ENCODE measurements around the gene EDEM2. TPM values are rescaled to one million over a fixed set of nuclear protein-coding genes. Genes with fewer than 3 reads are reported as not detected.
"Not testable (repeated sequence)": the region's sequence is repeated elsewhere in the genome, so short reads cannot be mapped to it uniquely, and the experiment has no call there.

EDEM2 gene
- polyA plus RNA-seq, 1 donor: 8.6 TPM

DNA sequence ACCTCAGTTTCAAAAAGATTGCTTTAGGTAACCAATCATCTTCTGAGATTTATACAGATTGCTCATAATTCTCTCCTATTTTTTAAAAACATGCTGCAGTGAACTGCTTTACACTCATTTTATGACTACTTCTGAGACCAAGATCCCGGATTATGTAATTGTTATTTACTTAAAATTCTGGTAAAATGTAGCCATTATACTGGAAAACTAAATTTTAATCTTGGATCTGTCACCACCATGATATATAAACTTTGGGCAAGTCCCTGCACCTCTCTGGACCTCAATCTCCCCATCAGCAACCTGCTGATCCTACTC lies 24.3 kb upstream of the EDEM2 start:
- DNase-seq (ENCODE audit: low read depth): no peak

DNA sequence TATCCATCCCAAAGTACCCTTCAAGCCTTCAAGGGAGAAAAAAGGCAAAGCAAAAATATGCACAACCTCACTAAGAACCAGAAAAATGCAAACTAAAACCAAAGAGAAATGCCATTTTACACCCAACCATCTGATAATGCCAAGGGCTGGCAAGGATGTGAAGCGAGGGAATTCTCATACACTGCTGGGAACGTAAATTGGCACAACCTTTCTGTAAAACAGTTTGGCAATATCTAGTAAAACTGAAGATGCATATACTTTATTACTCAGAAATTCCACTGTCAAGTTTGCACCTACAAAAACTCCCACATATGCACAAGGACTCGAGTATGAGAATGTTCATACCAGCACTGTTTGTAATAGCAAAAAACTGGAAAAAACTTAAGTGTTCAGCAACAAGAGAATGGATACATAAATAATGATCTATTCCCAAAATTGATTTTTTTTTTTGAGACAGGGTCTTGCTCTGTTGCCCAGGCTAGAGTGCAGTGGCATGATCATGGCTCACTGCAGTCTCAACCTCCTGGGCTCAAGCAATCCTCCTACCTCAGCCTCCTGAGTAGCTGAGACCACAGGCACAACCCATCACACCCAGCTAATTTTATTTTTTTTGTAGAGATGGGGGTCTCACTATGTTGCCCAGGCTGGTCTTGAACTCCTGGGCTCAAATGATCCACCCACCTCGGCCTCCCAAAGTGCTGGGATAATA lies 21.7 kb upstream of the EDEM2 start:
- DNase-seq (ENCODE audit: low read depth): not testable (repeated sequence)

DNA sequence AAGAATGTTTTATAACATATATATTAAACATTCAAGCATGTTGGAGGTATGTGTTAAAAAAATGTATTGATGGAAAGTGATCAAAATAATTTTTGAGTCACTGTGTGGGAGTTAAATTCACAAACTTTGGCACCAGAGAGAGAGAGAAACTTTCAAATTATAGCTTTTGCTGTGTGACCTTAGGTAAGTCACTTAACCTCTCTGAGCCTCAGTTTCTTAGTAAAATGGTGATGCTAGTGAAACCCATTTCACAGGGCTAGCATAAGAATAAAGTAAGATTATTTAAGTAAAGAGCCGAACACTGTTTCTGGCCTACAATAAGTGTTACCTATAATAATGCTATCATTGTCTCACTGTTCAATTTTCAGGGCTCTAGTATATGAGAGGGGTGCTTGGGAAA lies 20.7 kb upstream of the EDEM2 start:
- DNase-seq (ENCODE audit: low read depth): no peak

- DNase-seq (ENCODE audit: low read depth): no peak
These were observed 19.2 kb upstream of the EDEM2 start for GRCh38 chr20:35166242-35166830.

DNA sequence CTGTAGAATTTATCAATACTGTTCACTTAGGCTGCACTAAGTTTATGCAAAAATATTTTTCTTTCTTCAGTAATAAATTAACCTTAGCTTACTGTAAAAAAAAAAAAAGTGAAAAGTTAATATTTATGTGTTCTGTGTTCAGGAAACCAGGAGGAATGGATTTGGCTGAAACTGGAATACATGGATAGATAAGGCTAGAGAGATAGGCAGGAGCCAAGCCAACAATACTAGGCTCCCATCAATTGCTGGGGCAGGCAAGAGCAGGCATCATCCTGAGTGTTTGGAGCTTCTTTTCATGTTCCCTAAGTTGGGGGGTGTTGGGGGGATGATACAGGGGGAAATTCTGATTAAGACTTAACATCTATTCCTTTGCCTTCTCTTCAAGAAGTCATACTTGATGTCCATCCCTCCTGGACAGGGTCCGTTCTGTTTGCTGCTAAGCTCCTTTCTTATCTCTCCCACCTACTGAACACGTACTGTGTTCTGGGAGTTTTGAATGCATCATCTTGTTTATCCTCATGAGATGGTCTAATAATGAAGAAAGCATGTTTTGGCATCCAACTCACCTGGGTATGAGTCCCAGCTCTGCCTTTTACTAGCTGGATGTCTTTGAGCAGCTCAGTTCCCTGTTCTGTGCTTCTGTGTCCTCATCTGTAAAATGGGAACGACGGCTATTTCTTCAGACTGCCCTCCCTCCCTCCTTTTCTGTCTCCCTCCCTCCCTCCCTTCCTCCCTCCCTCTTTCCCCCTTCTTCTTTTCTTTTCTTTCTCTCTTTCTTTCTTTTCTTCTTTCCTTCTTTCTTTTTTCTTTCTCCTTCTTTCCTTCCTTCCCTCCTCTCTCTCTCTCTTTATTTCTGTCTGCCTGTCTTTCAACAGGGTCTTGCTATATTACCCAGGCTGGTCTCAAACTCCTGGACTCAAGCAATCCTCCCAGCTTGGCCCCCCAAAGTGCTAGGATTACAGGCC lies 18.4 kb upstream of the EDEM2 start:
- no peak for DNase-seq (ENCODE audit: low read depth)

- DNase-seq (ENCODE audit: low read depth): not testable (repeated sequence)
These were observed 17.4 kb upstream of the EDEM2 start for GRCh38 chr20:35164531-35164930.

DNA sequence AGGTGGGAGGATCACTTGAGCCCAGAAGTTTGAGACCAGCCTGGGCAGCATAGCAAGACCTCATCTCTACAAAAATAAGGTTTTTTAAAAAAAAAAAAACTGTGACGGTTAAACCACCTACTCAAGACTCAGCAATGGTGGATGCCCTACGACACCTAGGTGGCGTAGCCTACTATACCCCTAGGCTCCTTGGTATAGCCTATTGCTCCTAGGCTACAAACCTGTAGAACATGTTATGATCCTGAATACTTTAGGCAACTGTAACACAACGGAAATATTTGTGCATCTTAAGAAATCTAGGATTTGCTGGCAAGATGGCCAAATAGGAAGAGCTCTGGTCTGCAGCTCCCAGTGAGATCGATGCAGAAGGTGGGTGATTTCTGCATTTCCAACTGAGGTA lies 13.2 kb upstream of the EDEM2 start:
- DNase-seq (ENCODE audit: low read depth): not testable (repeated sequence)

- DNase-seq (ENCODE audit: low read depth): no peak
These were observed 9.8 kb upstream of the EDEM2 start for GRCh38 chr20:35156978-35157377.

DNA sequence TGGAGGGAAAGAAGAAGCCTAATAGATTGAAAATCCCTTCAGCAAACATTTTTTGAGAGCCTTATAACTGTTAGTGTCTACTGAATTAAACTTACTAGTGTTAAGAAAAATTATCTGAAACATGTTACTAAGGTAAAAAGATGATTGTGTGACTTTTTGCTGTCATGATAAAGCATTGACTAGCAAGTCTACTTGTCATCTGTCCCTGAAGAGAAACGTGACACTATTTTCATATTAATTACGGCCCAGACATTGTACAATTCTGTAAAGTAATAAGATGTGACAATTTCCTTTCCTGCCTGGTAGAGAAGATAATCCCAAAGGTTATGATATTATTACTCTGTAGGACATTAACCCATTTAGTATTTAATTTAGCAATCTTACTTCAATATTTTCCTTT lies 8.8 kb upstream of the EDEM2 start:
- no peak for DNase-seq (ENCODE audit: low read depth)

DNA sequence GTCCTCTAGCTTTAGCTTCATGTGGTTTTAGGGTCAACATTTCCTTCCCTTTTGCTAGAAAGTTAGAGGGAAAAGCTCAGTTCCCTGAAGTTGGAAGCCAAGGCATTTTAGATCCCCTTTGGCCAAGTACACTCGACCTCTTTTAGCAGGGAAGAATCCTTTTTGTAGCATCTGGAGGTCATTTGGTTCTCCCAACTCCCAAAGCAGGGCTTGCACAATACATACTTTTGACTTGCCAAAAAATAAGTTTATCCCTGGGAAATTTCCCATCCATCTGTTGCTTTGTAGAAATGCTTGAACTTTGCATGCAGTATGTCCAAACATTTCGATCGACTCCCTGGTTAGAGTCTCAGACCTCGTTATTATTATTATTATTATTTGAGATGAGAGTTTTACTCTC lies 4.6 kb upstream of the EDEM2 start:
- peak; percentile 95 for DNase-seq (ENCODE audit: low read depth)

- no peak for DNase-seq (ENCODE audit: low read depth)
These were observed 3.9 kb upstream of the EDEM2 start for GRCh38 chr20:35150846-35151579.

DNA sequence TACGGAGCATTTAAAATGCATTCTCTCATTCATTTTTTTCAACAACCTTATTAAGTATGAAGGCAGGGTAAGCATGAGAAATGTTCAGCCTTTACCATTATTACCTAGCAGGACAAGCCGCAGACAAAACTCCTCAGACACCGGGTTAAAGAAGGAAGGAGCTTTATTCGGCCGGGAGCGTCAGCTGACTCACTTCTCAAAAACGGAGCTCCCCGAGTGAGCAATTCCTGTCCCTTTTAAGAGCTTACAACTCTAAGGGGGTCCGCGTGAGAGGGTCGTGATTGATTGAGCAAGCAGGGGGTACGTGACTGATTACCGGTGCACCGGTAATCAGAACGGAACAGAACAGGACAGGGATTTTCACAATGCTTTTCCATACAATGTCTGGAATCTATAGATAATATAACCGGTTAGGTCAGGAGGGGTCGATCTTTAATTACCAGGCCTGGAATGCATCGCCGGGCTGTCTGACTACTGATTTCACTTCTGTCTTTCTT lies 487 bp upstream of the EDEM2 start:
- DNase-seq (ENCODE audit: low read depth): not testable (repeated sequence)

GRCh38 chr20:35146299-35146919 lies 727 bp downstream of the EDEM2 start:
- no peak for DNase-seq (ENCODE audit: low read depth)

GRCh38 chr20:35145141-35145564 lies 2.0 kb downstream of the EDEM2 start:
- DNase-seq (ENCODE audit: low read depth): no peak

DNA sequence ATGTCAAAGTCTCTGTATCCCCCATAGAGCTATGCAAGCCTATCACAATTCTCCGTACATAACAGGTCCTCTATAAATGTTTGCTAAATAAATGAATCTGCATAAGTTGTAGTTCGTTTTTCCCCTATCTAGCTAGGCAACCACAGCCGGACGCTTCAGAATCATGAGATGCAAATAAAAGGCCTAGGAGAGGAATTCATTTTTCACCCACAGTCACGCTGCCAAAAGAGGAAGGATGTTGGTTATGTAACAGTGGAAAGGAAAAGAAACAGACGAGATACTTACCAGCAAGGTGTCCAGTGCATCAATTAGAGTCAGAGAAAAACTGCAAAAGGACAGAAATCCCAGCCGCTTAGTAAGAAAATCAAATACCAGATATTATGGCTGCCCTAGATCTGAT lies 2.4 kb downstream of the EDEM2 start:
- no peak for DNase-seq (ENCODE audit: low read depth)

- DNase-seq (ENCODE audit: low read depth): no peak
These were observed 11.1 kb downstream of the EDEM2 start for GRCh38 chr20:35135867-35136586.

GRCh38 chr20:35134880-35135279 lies 12.3 kb downstream of the EDEM2 start:
- no peak for DNase-seq (ENCODE audit: low read depth)

DNA sequence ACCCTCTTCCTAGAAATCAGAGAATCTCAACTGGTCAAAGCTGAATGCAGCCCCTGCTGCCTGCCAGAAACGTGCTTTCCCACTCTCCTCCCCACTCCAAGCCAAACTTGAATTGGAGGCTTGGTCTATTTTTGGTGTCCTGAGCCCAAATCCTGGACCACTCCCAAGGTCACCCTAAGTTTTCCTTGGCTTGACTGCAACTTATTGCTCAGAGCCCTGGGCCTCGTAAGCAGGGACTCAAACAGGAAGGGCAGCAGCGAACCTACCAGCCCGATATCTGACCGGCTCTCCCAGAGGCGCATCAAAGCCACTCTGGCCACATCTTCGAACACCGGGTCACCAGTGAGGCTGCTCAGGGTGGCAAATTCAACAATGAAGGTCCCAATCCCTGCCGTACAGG lies 12.7 kb downstream of the EDEM2 start:
- no peak for DNase-seq (ENCODE audit: low read depth)

DNA sequence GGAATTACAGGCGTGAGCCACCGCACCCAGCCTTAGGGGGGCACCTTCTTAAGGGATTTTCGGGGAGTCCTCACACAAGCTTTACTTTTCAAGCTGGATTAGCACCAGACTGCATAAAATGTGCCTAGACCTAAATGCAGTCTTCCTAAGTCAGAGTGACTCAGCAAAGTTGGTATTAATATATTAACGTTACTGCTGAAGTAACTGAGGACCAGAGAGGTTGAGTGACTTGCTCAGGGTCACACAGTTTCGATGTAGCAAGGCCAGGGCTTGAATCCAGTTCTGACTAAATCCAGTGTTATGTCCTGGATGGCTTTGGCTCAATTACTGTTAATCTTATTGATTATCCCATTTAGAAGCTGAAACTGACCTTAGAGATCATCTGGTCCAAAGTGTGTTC lies 13.4 kb downstream of the EDEM2 start:
- no peak for DNase-seq (ENCODE audit: low read depth)

GRCh38 chr20:35133031-35133430 lies 14.1 kb downstream of the EDEM2 start:
- DNase-seq (ENCODE audit: low read depth): no peak

- DNase-seq (ENCODE audit: low read depth): no peak
These were observed 15.2 kb downstream of the EDEM2 start for GRCh38 chr20:35131934-35132333.
